ENCODE measurements around the gene NAALADL1.

GRCh38 chr11:65056999-65057398, 1.4 kb downstream of the NAALADL1 start:
- TF ChIP-seq, protein P1, sequence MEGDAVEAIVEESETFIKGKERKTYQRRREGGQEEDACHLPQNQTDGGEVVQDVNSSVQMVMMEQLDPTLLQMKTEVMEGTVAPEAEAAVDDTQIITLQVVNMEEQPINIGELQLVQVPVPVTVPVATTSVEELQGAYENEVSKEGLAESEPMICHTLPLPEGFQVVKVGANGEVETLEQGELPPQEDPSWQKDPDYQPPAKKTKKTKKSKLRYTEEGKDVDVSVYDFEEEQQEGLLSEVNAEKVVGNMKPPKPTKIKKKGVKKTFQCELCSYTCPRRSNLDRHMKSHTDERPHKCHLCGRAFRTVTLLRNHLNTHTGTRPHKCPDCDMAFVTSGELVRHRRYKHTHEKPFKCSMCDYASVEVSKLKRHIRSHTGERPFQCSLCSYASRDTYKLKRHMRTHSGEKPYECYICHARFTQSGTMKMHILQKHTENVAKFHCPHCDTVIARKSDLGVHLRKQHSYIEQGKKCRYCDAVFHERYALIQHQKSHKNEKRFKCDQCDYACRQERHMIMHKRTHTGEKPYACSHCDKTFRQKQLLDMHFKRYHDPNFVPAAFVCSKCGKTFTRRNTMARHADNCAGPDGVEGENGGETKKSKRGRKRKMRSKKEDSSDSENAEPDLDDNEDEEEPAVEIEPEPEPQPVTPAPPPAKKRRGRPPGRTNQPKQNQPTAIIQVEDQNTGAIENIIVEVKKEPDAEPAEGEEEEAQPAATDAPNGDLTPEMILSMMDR (tag by site-specific recombination; IDR thresholded peaks at IDR 0.05): no peak
- TF ChIP-seq, protein P2, sequence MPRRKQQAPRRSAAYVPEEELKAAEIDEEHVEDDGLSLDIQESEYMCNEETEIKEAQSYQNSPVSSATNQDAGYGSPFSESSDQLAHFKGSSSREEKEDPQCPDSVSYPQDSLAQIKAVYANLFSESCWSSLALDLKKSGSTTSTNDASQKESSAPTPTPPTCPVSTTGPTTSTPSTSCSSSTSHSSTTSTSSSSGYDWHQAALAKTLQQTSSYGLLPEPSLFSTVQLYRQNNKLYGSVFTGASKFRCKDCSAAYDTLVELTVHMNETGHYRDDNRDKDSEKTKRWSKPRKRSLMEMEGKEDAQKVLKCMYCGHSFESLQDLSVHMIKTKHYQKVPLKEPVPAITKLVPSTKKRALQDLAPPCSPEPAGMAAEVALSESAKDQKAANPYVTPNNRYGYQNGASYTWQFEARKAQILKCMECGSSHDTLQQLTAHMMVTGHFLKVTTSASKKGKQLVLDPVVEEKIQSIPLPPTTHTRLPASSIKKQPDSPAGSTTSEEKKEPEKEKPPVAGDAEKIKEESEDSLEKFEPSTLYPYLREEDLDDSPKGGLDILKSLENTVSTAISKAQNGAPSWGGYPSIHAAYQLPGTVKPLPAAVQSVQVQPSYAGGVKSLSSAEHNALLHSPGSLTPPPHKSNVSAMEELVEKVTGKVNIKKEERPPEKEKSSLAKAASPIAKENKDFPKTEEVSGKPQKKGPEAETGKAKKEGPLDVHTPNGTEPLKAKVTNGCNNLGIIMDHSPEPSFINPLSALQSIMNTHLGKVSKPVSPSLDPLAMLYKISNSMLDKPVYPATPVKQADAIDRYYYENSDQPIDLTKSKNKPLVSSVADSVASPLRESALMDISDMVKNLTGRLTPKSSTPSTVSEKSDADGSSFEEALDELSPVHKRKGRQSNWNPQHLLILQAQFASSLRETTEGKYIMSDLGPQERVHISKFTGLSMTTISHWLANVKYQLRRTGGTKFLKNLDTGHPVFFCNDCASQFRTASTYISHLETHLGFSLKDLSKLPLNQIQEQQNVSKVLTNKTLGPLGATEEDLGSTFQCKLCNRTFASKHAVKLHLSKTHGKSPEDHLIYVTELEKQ (tag by site-specific recombination; IDR thresholded peaks at IDR 0.05; ENCODE audit: borderline replicate concordance): no peak
- TF ChIP-seq ZNF140 (tag by site-specific recombination; IDR thresholded peaks at IDR 0.05) (no peak), ZNF37A (tag by site-specific recombination; IDR thresholded peaks at IDR 0.05) (no peak), YY1 (tag by site-specific recombination; IDR thresholded peaks at IDR 0.05) (no peak), ZNF837 (tag by site-specific recombination; IDR thresholded peaks at IDR 0.05) (no peak)

Measured in HEK293 (cell line).